Sigmoid colon (tissue), 7 donors: ENCODE data around the gene GTF3C5. TPM values are rescaled to one million over a fixed set of nuclear protein-coding genes. Genes with fewer than 3 reads are reported as not detected.

Experiments used
- DNase-seq: peaks from one replicate; pipeline ENCODE4 v3.0.0-alpha.2; 2019
- H3K27ac ChIP-seq, 4 donors: fragments of 200-600 bp; sonication (generic); one replicate each; pipeline ENCODE4 v1.5.1; 2016 to 2019; ENCODE audit warnings: mild to moderate bottlenecking in 1 of 4
- H3K27me3 ChIP-seq, 3 donors: fragments of 200-600 bp; sonication (generic); one replicate each; pipeline ENCODE4 v1.5.1; 2019; ENCODE audit warnings: mild to moderate bottlenecking in 1 of 3
- H3K36me3 ChIP-seq, 4 donors: fragments of 200-600 bp; sonication (generic); one replicate each; pipeline ENCODE4 v1.5.1; 2016 to 2019
- H3K4me1 ChIP-seq, 4 donors: fragments of 200-600 bp; sonication (generic); one replicate each; pipeline ENCODE4 v1.5.1; 2017 to 2019
- H3K4me3 ChIP-seq, 4 donors: fragments of 200-600 bp; sonication (generic); one replicate each; pipeline ENCODE4 v1.5.1; 2017 to 2019; ENCODE audit warnings: mild to moderate bottlenecking in 2 of 4, moderate library complexity in 1 of 4
- H3K9me3 ChIP-seq, 4 donors: fragments of 200-600 bp in 3 of 4; sonication (generic) in 3 of 4; one replicate each; pipeline versions ENCODE4 v1.5.1 to v1.6.1; 2013 to 2019
- EP300 ChIP-seq, 4 donors: sonication (generic); formaldehyde crosslinking; IDR thresholded peaks; one replicate each; pipeline ENCODE4 v1.6.1; 2017; ENCODE audit warnings: antibody characterized with exemption in 4 of 4
- POLR2A ChIP-seq, 2 donors: fragments of 450-650 bp; IDR thresholded peaks; one replicate each; pipeline ENCODE4 v1.6.1; 2016; ENCODE audit warnings: antibody characterized with exemption in 2 of 2, mild to moderate bottlenecking in 2 of 2, moderate library complexity in 2 of 2
- POLR2AphosphoS5 ChIP-seq, 4 donors: sonication (generic); formaldehyde crosslinking; IDR thresholded peaks; one replicate each; pipeline ENCODE4 v1.6.1; 2017; ENCODE audit warnings: antibody characterized with exemption in 4 of 4
- WGBS, 2 donors: extraction: QIAGEN DNeasy Blood & Tissue Kit; methylation state at CpG; one replicate each; pipeline ENCODE4 v1.1.7; 2013; 5-methylcytosine and 5-hydroxymethylcytosine counted together
- intact Hi-C: fragments of 100-400 bp; cut with DNase I; formaldehyde crosslinking; loops from one replicate; pipeline ENCODE4 v1.15.1; 2023
- polyA plus RNA-seq, 3 donors: library from polyadenylated mRNA; stranded (reverse); fragments of 200-250 nt; gene quantifications; one replicate each; pipeline ENCODE4 v1.2.3, GENCODE V29; 2013
- small RNA-seq, 3 donors: library from RNA; depleted of rRNA; stranded (forward); fragments of <200 nt; gene quantifications; one replicate each; pipeline ENCODE3, GENCODE V24; 2016
- total RNA-seq, 4 donors: library from RNA; depleted of rRNA; stranded (reverse); fragments of >200 nt; gene quantifications; one replicate each; pipeline ENCODE4 v1.1.0, GENCODE V29; 2016
- TF ChIP-seq, protein P1 (sequence below), 4 experiments: fragments of 450-650 bp in 3 of 4; fragments of 200-600 bp in 1 of 4; IDR thresholded peaks; one replicate each; pipeline ENCODE4 v1.5.1; 2016 to 2019; ENCODE audit warnings: antibody characterized with exemption in 4 of 4, mild to moderate bottlenecking in 3 of 4, moderate library complexity in 2 of 4
- donor health status: healthy with polysubstance abuse.
- donor health status: Bipolar disorder and iron deficiency.
- donor health status: healthy.

The GTF3C5 gene
- total and polyA plus RNA-seq, 7 donors, result 25.8 to 52.7 (median 47.1) TPM

DNA sequence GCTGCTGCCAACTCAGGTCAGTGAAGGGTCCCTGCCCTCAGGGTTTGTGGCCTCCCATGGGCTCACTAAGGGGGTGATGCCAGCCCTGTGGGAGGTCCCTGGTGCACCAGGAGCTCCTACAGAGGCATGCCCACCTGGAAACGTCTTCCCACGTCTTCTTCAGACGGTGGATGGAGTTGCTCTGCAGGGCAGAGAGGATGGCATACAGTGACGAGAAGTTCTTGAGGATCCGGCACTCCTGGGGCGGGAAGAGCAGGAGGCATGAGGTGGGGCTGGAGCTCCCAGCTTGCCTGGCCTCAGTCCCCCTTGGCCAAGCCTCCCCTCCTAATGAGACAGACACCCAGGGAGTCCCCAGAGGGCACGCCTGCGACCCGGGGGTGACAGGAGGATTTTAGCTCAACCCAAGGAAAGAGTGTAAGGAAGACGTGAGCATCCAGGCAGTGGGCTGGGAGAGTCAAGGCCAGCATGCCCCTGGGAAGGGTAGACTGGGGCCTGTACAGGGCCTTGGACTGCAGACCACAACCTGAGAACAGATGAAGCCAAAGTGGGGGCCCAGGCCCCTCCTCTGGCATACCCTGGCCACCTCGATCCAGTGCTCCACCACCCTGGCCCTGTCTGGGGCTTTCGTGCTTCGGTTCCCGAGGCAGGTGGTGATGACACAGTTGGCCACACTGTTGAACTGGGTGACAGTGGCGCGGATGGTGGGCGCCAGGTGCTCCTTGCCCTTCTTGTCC, 75.9 kb downstream of the GTF3C5 start:
- H3K27ac ChIP-seq, result no peak overlapping the region
- H3K9me3 ChIP-seq, result no peaks in the 10 kb centered on the region
- peaks cover 56 to 97% (median 75%) of the 10 kb centered on the region in 4 donors for H3K36me3 ChIP-seq
- H3K4me3 ChIP-seq, result no peak overlapping the region
- intact Hi-C loops, result no loop called here
- 95% methylated on average over 17 of the region's 17 CpGs for WGBS, 2 donors
- DNase-seq, result peak; percentile 58
- H3K4me1 ChIP-seq, result peaks cover 0 to 2% (median 0%) of the 10 kb centered on the region in 4 donors
- TF ChIP-seq EP300 (IDR thresholded peaks at IDR 0.05), result no peak
- no peak for TF ChIP-seq POLR2A (IDR thresholded peaks at IDR 0.05)
- TF ChIP-seq, protein P1, sequence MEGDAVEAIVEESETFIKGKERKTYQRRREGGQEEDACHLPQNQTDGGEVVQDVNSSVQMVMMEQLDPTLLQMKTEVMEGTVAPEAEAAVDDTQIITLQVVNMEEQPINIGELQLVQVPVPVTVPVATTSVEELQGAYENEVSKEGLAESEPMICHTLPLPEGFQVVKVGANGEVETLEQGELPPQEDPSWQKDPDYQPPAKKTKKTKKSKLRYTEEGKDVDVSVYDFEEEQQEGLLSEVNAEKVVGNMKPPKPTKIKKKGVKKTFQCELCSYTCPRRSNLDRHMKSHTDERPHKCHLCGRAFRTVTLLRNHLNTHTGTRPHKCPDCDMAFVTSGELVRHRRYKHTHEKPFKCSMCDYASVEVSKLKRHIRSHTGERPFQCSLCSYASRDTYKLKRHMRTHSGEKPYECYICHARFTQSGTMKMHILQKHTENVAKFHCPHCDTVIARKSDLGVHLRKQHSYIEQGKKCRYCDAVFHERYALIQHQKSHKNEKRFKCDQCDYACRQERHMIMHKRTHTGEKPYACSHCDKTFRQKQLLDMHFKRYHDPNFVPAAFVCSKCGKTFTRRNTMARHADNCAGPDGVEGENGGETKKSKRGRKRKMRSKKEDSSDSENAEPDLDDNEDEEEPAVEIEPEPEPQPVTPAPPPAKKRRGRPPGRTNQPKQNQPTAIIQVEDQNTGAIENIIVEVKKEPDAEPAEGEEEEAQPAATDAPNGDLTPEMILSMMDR (IDR thresholded peaks at IDR 0.05), result no peak
- TF ChIP-seq POLR2AphosphoS5 (IDR thresholded peaks at IDR 0.05), result no peak
- no peaks in the 10 kb centered on the region for H3K27me3 ChIP-seq

GRCh38 chr9:133107245-133107722, 76.5 kb downstream of the GTF3C5 start:
- Histone ChIP-seq H3K27ac (no peak overlapping the region), H3K27me3 (no peaks in the 10 kb centered on the region), H3K36me3 (peaks cover 50 to 95% (median 70%) of the 10 kb centered on the region in 4 donors), H3K4me1 (peaks cover 0 to 6% (median 2%) of the 10 kb centered on the region in 4 donors), H3K4me3 (no peak overlapping the region), H3K9me3 (no peaks in the 10 kb centered on the region)
- WGBS, 2 donors, result 91 to 94% methylated on average over 13 of the region's 13 CpGs
- intact Hi-C loops, result no loop called here
- peak; percentile 54 for DNase-seq
- TF ChIP-seq, protein P1 (IDR thresholded peaks at IDR 0.05), result no peak
- TF ChIP-seq POLR2A (IDR thresholded peaks at IDR 0.05) (no peak), EP300 (IDR thresholded peaks at IDR 0.05) (no peak)

Small RNAs within 50 kb of the gene (small RNA-seq; reads per million reads assigned to genes)
- 0 reads per million in 3 donors for gene MIR6877

Other genes starting within 250 kb of the GTF3C5 start
- gene AK8, start 152.7 kb upstream of the GTF3C5 start, total RNA-seq, result 1 to 10 TPM in 1 of 4 donors, under 1 TPM in 2, not detected in 1; 0.36 to 1.2 (median 0.81) TPM
- under 1 TPM in 1 of 3 donors, not detected in 2; 0.25 TPM for gene AK8, start 152.7 kb upstream of the GTF3C5 start, polyA plus RNA-seq
- gene SPACA9, start 152.1 kb upstream of the GTF3C5 start, total RNA-seq, result 10 to 100 TPM in 3 of 4 donors, 1 to 10 TPM in 1; 4.3 to 14.0 (median 11.7) TPM
- gene SPACA9, start 152.1 kb upstream of the GTF3C5 start, polyA plus RNA-seq, result 1 to 10 TPM in 2 of 3 donors, under 1 TPM in 1; 0.69 to 2.1 (median 1.2) TPM
- 10 to 100 TPM; 35.3 to 55.9 (median 36.4) TPM for gene TSC1, start 86.4 kb upstream of the GTF3C5 start, total RNA-seq
- 10 to 100 TPM in 1 of 3 donors, 1 to 10 TPM in 2; 4.2 to 15.8 (median 4.8) TPM for gene TSC1, start 86.4 kb upstream of the GTF3C5 start, polyA plus RNA-seq
- gene GFI1B, start 52.3 kb upstream of the GTF3C5 start, total RNA-seq, result under 1 TPM in 1 of 4 donors, not detected in 3; 0.28 TPM
- gene GFI1B, start 52.3 kb upstream of the GTF3C5 start, polyA plus RNA-seq, result under 1 TPM in 2 of 3 donors, not detected in 1; 0.87 to 0.92 TPM
- gene CEL, start 31.0 kb downstream of the GTF3C5 start, total RNA-seq, result 1 to 10 TPM in 1 of 4 donors, under 1 TPM in 1, not detected in 2; 0.36 to 1.1 TPM
- gene CEL, start 31.0 kb downstream of the GTF3C5 start, polyA plus RNA-seq, result 1 to 10 TPM in 2 of 3 donors, under 1 TPM in 1; 0.46 to 4.8 (median 1.0) TPM
- gene RALGDS, start 90.2 kb downstream of the GTF3C5 start, total RNA-seq, result 10 to 100 TPM; 35.2 to 52.7 (median 39.6) TPM
- gene RALGDS, start 90.2 kb downstream of the GTF3C5 start, polyA plus RNA-seq, result 10 to 100 TPM; 27.6 to 49.7 (median 32.1) TPM
- 10 to 100 TPM in 3 of 4 donors, 1 to 10 TPM in 1; 8.9 to 31.1 (median 19.2) TPM for gene GBGT1, start 132.9 kb downstream of the GTF3C5 start, total RNA-seq
- gene GBGT1, start 132.9 kb downstream of the GTF3C5 start, polyA plus RNA-seq, result 1 to 10 TPM; 4.2 to 9.9 (median 5.4) TPM
- gene OBP2B, start 178.3 kb downstream of the GTF3C5 start, total RNA-seq, result not detected
- gene OBP2B, start 178.3 kb downstream of the GTF3C5 start, polyA plus RNA-seq, result not detected
- gene ABO, start 244.2 kb downstream of the GTF3C5 start, total RNA-seq, result 1 to 10 TPM in 2 of 4 donors, under 1 TPM in 2; 0.36 to 1.5 (median 1.0) TPM
- 10 to 100 TPM; 15.0 to 27.3 (median 24.5) TPM for gene ABO, start 244.2 kb downstream of the GTF3C5 start, polyA plus RNA-seq